ENCODE measurements around the gene DIP2C.
"Not testable (repeated sequence)": the region's sequence is repeated elsewhere in the genome, so short reads cannot be mapped to it uniquely, and the experiment has no call there.

DNA sequence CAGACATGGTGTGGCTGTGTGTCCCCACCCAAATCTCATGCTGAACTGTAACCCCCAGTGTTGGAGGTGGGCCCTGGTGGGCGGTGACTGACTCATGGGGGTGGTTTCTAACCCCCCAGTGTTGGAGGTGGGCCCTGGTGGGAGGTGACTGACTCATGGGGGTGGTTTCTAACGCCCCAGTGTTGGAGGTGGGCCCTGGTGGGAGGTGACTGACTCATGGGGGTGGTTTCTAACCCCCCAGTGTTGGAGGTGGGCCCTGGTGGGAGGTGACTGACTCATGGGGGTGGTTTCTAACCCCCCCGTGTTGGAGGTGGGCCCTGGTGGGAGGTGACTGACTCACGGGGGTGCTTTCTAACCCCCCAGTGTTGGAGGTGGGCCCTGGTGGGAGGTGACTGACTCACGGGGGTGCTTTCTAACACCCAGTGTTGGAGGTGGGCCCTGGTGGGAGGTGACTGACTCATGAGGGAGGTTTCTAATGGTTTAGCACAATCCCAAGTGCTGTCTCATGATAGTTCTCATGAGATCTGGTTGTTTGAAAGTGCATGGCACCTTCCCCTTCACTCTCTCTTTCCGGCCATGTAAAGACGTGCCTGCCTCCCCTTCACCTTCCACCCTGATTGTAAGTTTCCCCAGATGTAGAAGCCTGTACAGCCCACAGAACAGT, 78.7 kb downstream of the DIP2C start:
- TF ChIP-seq, protein P1, sequence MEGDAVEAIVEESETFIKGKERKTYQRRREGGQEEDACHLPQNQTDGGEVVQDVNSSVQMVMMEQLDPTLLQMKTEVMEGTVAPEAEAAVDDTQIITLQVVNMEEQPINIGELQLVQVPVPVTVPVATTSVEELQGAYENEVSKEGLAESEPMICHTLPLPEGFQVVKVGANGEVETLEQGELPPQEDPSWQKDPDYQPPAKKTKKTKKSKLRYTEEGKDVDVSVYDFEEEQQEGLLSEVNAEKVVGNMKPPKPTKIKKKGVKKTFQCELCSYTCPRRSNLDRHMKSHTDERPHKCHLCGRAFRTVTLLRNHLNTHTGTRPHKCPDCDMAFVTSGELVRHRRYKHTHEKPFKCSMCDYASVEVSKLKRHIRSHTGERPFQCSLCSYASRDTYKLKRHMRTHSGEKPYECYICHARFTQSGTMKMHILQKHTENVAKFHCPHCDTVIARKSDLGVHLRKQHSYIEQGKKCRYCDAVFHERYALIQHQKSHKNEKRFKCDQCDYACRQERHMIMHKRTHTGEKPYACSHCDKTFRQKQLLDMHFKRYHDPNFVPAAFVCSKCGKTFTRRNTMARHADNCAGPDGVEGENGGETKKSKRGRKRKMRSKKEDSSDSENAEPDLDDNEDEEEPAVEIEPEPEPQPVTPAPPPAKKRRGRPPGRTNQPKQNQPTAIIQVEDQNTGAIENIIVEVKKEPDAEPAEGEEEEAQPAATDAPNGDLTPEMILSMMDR (IDR thresholded peaks at IDR 0.05) = not testable (repeated sequence)
- not testable (repeated sequence) for TF ChIP-seq POLR2A (IDR thresholded peaks at IDR 0.05)
